WTC11 (cell line): Measurements from ENCODE around the gene CRYBA2.

ENCODE experiments used
- MXD4 ChIP-seq: fragments of 250-450 bp; sonication (Bioruptor Pico); IDR thresholded peaks from 2 replicates; pipeline ENCODE4 v1.8.0; 2021; ENCODE audit warnings: mild to moderate bottlenecking, moderate library complexity, borderline replicate concordance
- SMAD3 ChIP-seq: sonication (generic); formaldehyde crosslinking; IDR thresholded peaks from 2 replicates; pipeline ENCODE4 v1.8.0; 2022; ENCODE audit warnings: missing genetic modification reagents, mild to moderate bottlenecking, borderline replicate concordance

DNA sequence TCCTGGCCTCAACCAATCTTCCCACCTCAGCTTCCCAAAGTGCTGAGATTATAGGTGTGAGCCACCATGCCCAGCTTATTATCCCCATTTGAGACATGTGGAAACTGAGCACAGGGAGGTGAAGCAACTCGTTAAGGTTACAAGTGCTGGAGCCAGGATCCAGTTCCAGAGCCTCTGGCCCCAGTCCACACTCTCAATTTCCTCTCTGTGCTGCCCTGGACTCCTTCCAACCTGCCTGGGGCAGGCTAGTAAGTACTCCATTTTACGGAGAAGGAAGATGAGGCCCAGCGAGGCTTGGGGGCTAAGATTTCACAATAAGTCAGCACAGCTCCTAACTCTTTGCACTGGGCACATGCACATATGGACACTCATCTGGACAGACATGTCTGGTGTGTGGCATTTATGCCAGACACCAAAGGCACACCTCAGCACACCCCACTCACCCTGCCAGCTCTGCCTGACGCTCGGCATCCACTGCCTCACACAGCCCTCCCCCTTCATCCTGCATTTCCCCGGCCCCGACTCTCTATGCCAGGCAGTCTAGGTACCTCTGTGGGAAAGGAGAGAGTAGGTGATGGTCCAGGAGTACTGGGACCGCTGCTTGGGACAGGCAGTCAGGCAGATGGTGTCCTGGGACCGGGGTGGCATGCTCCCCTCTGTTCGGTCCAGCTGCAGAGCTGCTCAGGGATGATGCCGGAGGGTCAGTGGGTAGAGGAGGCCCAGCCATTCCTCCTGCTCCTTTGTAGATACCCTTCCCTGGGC, 27.6 kb upstream of the CRYBA2 start:
- TF ChIP-seq SMAD3 (CRISPR knock-in tag), result no peak
- no peak for TF ChIP-seq MXD4
